HCT116 (cell line): ENCODE data around the gene RAVER1. TPM values are rescaled to one million over a fixed set of nuclear protein-coding genes. Genes with fewer than 3 reads are reported as not detected.

Experiments used
- ATAC-seq: fragments of 200-7000 bp; cut with Tn5 transposase; 2 replicates; pipeline ENCODE4 v1.9.1; 2020; ENCODE audit warnings: mild to moderate bottlenecking, moderate library complexity
- BruUV-seq: library from RNA; stranded (reverse); fragments of 400-500 nt; replicated peaks from 2 replicates; lab custom pipeline; 2021; lab: Mats Ljungman, UMichigan
- CTCF ChIA-PET: fragments of 300-600 bp; sonication (Branson Sonifier 250); formaldehyde crosslinking; loops from one replicate; lab custom pipeline; 2021; ENCODE audit warnings: antibody characterized with exemption; lab: Charles Lee
- POLR2A ChIA-PET: fragments of 300-600, 350-600 bp; sonication (Branson Sonifier 250); formaldehyde crosslinking; loops from one replicate; lab custom pipeline; 2021; ENCODE audit warnings: antibody characterized with exemption; lab: Charles Lee
- RAD21 ChIA-PET, 2 experiments: fragments of 300-600 bp; sonication (Branson Sonifier 250); formaldehyde crosslinking; loops; one replicate each; lab custom pipeline; 2023; ENCODE audit warnings: low total read pairs in 2 of 2; ENCODE audit not compliant: uncharacterized antibody in 2 of 2, unreplicated experiment in 2 of 2, low non-redundant PET in 1 of 2; lab: Charles Lee
- DNase-seq: peaks from one replicate; pipeline ENCODE4 v3.0.0-alpha.2; 2010; ENCODE audit warnings: low read depth, low spot score
- H2AFZ ChIP-seq: fragments of 200-600 bp; shearing (Covaris generic), sonication (generic); 2 replicates; pipeline ENCODE4 v1.6.1; 2017; ENCODE audit warnings: low read depth, mixed run types, mixed read lengths, antibody characterized with exemption, low read length; ENCODE audit not compliant: poor library complexity, severe bottlenecking
- H3K27ac ChIP-seq: 2 replicates; pipeline ENCODE4 v1.5.1; 2012; ENCODE audit warnings: low read depth, low read length
- H3K27me3 ChIP-seq: fragments of 200-600 bp; sonication (generic); 2 replicates; pipeline ENCODE4 v1.6.1; 2016; ENCODE audit warnings: mixed run types, low read length, mixed read lengths; ENCODE audit not compliant: insufficient read depth
- H3K36me3 ChIP-seq, 2 experiments: fragments of 200-500 bp in 1 of 2; fragments of 200-600 bp in 1 of 2; sonication (Bioruptor generic) in 1 of 2; sonication (generic) in 1 of 2; 2 replicates each; pipeline versions ENCODE4 v1.5.1 to v1.6.1; 2014 to 2016; ENCODE audit warnings: low read length in 2 of 2, inconsistent platforms in 1 of 2, mixed read lengths in 1 of 2, mixed run types in 1 of 2; ENCODE audit not compliant: insufficient read depth in 2 of 2, control insufficient read depth in 1 of 2
- H3K4me1 ChIP-seq, 2 experiments: fragments of 200-600 bp in 1 of 2; sonication (generic) in 1 of 2; 2 replicates each; pipeline versions ENCODE4 v1.5.1 to v1.6.1; 2012 to 2017; ENCODE audit warnings: low read length in 2 of 2, inconsistent platforms in 1 of 2, mild to moderate bottlenecking in 1 of 2, mixed read lengths in 1 of 2, mixed run types in 1 of 2, moderate library complexity in 1 of 2; ENCODE audit not compliant: insufficient read depth in 2 of 2, control insufficient read depth in 1 of 2
- H3K4me2 ChIP-seq: fragments of 200-600 bp; sonication (generic); 2 replicates; pipeline ENCODE4 v1.6.1; 2017; ENCODE audit warnings: mixed run types, low read length, mixed read lengths
- H3K4me3 ChIP-seq, 2 experiments: fragments of 200-600 bp in 1 of 2; sonication (generic) in 1 of 2; replicated peaks in 1 of 2; 2 replicates each; pipeline ENCODE4 v1.5.1; 2011 to 2016; ENCODE audit warnings: low read length in 2 of 2, control low read depth in 1 of 2, low read depth in 1 of 2, mild to moderate bottlenecking in 1 of 2, mixed read lengths in 1 of 2, mixed run types in 1 of 2
- H3K79me2 ChIP-seq: fragments of 200-600 bp; sonication (generic); 2 replicates; pipeline ENCODE4 v1.6.1; 2017; ENCODE audit warnings: mild to moderate bottlenecking, mixed run types, low read length, moderate library complexity, mixed read lengths; ENCODE audit not compliant: insufficient read depth
- H3K9ac ChIP-seq: fragments of 200-600 bp; sonication (generic); 2 replicates; pipeline ENCODE4 v1.6.1; 2016; ENCODE audit warnings: low read length, mixed read lengths
- H3K9me2 ChIP-seq: fragments of 200-600 bp; sonication (generic), shearing (Covaris generic); 2 replicates; pipeline ENCODE4 v1.6.1; 2017; ENCODE audit warnings: mixed run types, mild to moderate bottlenecking, moderate library complexity; ENCODE audit not compliant: insufficient read depth
- H3K9me3 ChIP-seq, 2 experiments: fragments of 200-500 bp in 1 of 2; fragments of 200-600 bp in 1 of 2; sonication (Bioruptor generic) in 1 of 2; sonication (generic) in 1 of 2; 2 replicates each; pipeline ENCODE4 v1.6.1; 2014 to 2017; ENCODE audit warnings: low read length in 2 of 2, mixed read lengths in 2 of 2, inconsistent platforms in 1 of 2, low read depth in 1 of 2, mild to moderate bottlenecking in 1 of 2, mixed run types in 1 of 2, moderate library complexity in 1 of 2; ENCODE audit not compliant: control insufficient read depth in 1 of 2, insufficient read depth in 1 of 2
- H4K20me1 ChIP-seq: fragments of 200-600 bp; sonication (generic), shearing (Covaris generic); 2 replicates; pipeline ENCODE4 v1.6.1; 2017; ENCODE audit warnings: mixed run types, mild to moderate bottlenecking, moderate library complexity; ENCODE audit not compliant: insufficient read depth
- CEBPB ChIP-seq: IDR thresholded peaks from 2 replicates; pipeline ENCODE4 v1.6.1; 2012; ENCODE audit warnings: low read depth
- EGR1 ChIP-seq: IDR thresholded peaks from 2 replicates; pipeline ENCODE4 v1.6.1; 2012; ENCODE audit warnings: low read depth
- EZH2 ChIP-seq: fragments of 200-600 bp; sonication (generic); IDR thresholded peaks from 2 replicates; pipeline ENCODE4 v1.6.1; 2017; ENCODE audit warnings: antibody characterized with exemption, mixed run types
- EZH2phosphoT487 ChIP-seq: fragments of 200-600 bp; IDR thresholded peaks from 2 replicates; pipeline ENCODE4 v1.6.1; 2018; ENCODE audit warnings: antibody characterized with exemption, borderline replicate concordance
- FOSL1 ChIP-seq: IDR thresholded peaks from 2 replicates; pipeline ENCODE4 v1.6.1; 2012; ENCODE audit warnings: low read depth
- JUND ChIP-seq: IDR thresholded peaks from 2 replicates; pipeline ENCODE4 v1.6.1; 2012
- MAX ChIP-seq: IDR thresholded peaks from 2 replicates; pipeline ENCODE4 v1.6.1; 2012
- POLR2A ChIP-seq: IDR thresholded peaks from 2 replicates; pipeline ENCODE4 v1.7.0; 2011; ENCODE audit warnings: borderline replicate concordance; ENCODE audit not compliant: insufficient read depth, insufficient read length; ENCODE audit errors: extremely low read depth
- POLR2AphosphoS5 ChIP-seq: IDR thresholded peaks from 2 replicates; pipeline ENCODE4 v1.6.1; 2011; ENCODE audit warnings: mild to moderate bottlenecking, low read depth, low read length, moderate library complexity
- SP1 ChIP-seq: IDR thresholded peaks from 2 replicates; pipeline ENCODE4 v1.6.1; 2012; ENCODE audit warnings: low read depth
- TCF7L2 ChIP-seq: IDR thresholded peaks from 2 replicates; pipeline ENCODE4 v1.7.0; 2011; ENCODE audit warnings: borderline replicate concordance, inconsistent platforms; ENCODE audit not compliant: insufficient read depth, insufficient read length; ENCODE audit errors: extremely low read depth
- YY1 ChIP-seq: IDR thresholded peaks from 2 replicates; pipeline ENCODE4 v1.6.1; 2011; ENCODE audit warnings: low read length, low read depth, moderate library complexity, mild to moderate bottlenecking; ENCODE audit not compliant: insufficient replicate concordance; ENCODE audit errors: extremely low read depth
- ZBTB33 ChIP-seq: IDR thresholded peaks from 2 replicates; pipeline ENCODE4 v1.6.1; 2011; ENCODE audit warnings: mild to moderate bottlenecking, low read length, moderate library complexity; ENCODE audit not compliant: insufficient replicate concordance; ENCODE audit errors: extremely low read depth
- ZNF274 ChIP-seq: fragments of 200-500 bp; sonication (Bioruptor generic); IDR thresholded peaks from 2 replicates; pipeline ENCODE4 v1.6.1; 2014; ENCODE audit warnings: mild to moderate bottlenecking, low read depth, low read length, inconsistent platforms
- intact Hi-C: fragments of 100-400 bp; cut with micrococcal nuclease; formaldehyde crosslinking; loops from 2 replicates; pipeline ENCODE4 v1.10.0; 2022
- total RNA-seq: library from RNA; stranded (reverse); gene quantifications from one replicate; pipeline ENCODE4 v1.2.1, GENCODE V29; 2021; ENCODE audit not compliant: unreplicated experiment
- TF ChIP-seq, protein P1 (sequence below), 3 experiments: fragments of 200-600 bp in 1 of 3; sonication (generic) in 1 of 3; IDR thresholded peaks in 2 of 3; conservative IDR thresholded peaks in 1 of 3; 2 replicates each; pipeline ENCODE4 v1.5.1; 2012 to 2017; ENCODE audit warnings: low read depth in 2 of 3, low read length in 2 of 3, antibody characterized with exemption in 1 of 3, borderline replicate concordance in 1 of 3, control low read depth in 1 of 3, mild to moderate bottlenecking in 1 of 3, mixed read lengths in 1 of 3, mixed run types in 1 of 3, moderate library complexity in 1 of 3; ENCODE audit not compliant: insufficient read depth in 1 of 3

The RAVER1 gene
- total RNA-seq, 1 experiment from 2014 or later: 71.0 TPM

- Histone ChIP-seq H3K79me2 (peaks cover 16% of the 10 kb centered on the region; the same call in 1 of the 2 replicates), H4K20me1 (no peaks in the 10 kb centered on the region), H3K4me1 (peaks cover 13 to 48% of the 10 kb centered on the region in 2 experiments), H3K4me2 (peak overlapping the region; percentile 100), H3K9me2 (no peaks in the 10 kb centered on the region), H3K27me3 (no peaks in the 10 kb centered on the region), H3K4me3 (peak overlapping the region; percentile 77 to 91), H3K9me3 (no peaks in the 10 kb centered on the region), H3K9ac (peak overlapping the region; percentile 94), H3K27ac (peak overlapping the region; percentile 76), H3K36me3 (peaks cover 2 to 23% of the 10 kb centered on the region in 2 experiments; a peak in 2 of 4 replicates), H2AFZ (no peak overlapping the region)
- no TSS peak for BruUV-seq
- RAD21 ChIA-PET: no interaction called here
- intact Hi-C loops: no loop called here
- TF ChIP-seq EGR1 (peak; percentile 79), EZH2phosphoT487 (no peak), POLR2A (no peak), TCF7L2 (no peak), MAX (no peak), POLR2AphosphoS5 (peak; percentile 50), SP1 (no peak; the same call in 1 of the 2 replicates), JUND (no peak), YY1 (no peak), ZBTB33 (no peak), CEBPB (no peak), EZH2 (no peak), ZNF274 (no peak), FOSL1 (no peak)
- TF ChIP-seq, protein P1, sequence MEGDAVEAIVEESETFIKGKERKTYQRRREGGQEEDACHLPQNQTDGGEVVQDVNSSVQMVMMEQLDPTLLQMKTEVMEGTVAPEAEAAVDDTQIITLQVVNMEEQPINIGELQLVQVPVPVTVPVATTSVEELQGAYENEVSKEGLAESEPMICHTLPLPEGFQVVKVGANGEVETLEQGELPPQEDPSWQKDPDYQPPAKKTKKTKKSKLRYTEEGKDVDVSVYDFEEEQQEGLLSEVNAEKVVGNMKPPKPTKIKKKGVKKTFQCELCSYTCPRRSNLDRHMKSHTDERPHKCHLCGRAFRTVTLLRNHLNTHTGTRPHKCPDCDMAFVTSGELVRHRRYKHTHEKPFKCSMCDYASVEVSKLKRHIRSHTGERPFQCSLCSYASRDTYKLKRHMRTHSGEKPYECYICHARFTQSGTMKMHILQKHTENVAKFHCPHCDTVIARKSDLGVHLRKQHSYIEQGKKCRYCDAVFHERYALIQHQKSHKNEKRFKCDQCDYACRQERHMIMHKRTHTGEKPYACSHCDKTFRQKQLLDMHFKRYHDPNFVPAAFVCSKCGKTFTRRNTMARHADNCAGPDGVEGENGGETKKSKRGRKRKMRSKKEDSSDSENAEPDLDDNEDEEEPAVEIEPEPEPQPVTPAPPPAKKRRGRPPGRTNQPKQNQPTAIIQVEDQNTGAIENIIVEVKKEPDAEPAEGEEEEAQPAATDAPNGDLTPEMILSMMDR (IDR thresholded peaks at IDR 0.05 in 2 of 3, conservative IDR thresholded peaks at IDR 0.05 in 1 of 3; ENCODE audit: borderline replicate concordance in 1 of 3, insufficient read depth in 1 of 3, low read depth in 2 of 3, low read length in 2 of 3): no peak
- peak; percentile 45 for ATAC-seq
- peak; percentile 71 for DNase-seq
- CTCF ChIA-PET: interaction anchor here (0.6 kb wide), 1 partner anchor 34 kb away, joined by 4 read pairs; no protein-coding TSS in a partner anchor
- POLR2A ChIA-PET: no interaction called here
Observed at GRCh38 chr19:10292206-10292788, 41.0 kb downstream of the RAVER1 start.
